HepG2 (cell line): ENCODE data around the gene CSN3. TPM values are rescaled to one million over a fixed set of nuclear protein-coding genes. Genes with fewer than 3 reads are reported as not detected.

Source experiments
- ATAC-seq: fragments of 200-7000 bp; cut with Tn5 transposase; 3 replicates; pipeline ENCODE4 v1.9.1; 2020; ENCODE audit warnings: mild to moderate bottlenecking, moderate library complexity
- BruUV-seq: library from RNA; stranded (reverse); fragments of 400-500 nt; replicated peaks from 2 replicates; lab custom pipeline; 2021; lab: Mats Ljungman, UMichigan
- CTCF ChIA-PET: fragments of 300-600 bp; formaldehyde crosslinking; extraction: SDS; loops from one replicate; lab custom pipeline; 2021; ENCODE audit warnings: low total read pairs, inconsistent platforms, low intra/inter-chr PET ratio; lab: Yijun Ruan, JAX
- POLR2A ChIA-PET: fragments of 350-600 bp; sonication (Branson Sonifier 250); formaldehyde crosslinking; loops from one replicate; lab custom pipeline; 2020; ENCODE audit warnings: antibody characterized with exemption, inconsistent platforms; lab: Yijun Ruan, JAX
- DNase-seq: peaks from one replicate; pipeline ENCODE4 v3.0.0-alpha.2; 2015; ENCODE audit warnings: low spot score
- FAIRE-seq: peaks from 3 replicates; lab custom pipeline; 2011; peaks lifted over from hg19 to GRCh38; lab: Jason Lieb, UNC
- H2AFZ ChIP-seq: one replicate; pipeline ENCODE4 v1.6.1; 2011; ENCODE audit warnings: low read length, inconsistent platforms
- H3K27ac ChIP-seq: fragments of 300-600 bp; 3 replicates; pipeline ENCODE4 v1.8.0; 2011; ENCODE audit warnings: mixed run types, mild to moderate bottlenecking, mixed read lengths, low read length, inconsistent platforms; ENCODE audit not compliant: insufficient read depth; ENCODE audit errors: extremely low read length
- H3K27me3 ChIP-seq, 2 experiments: fragments of 200-600 bp in 1 of 2; 2 replicates in 1 of 2; 3 replicates in 1 of 2; pipeline versions ENCODE4 v1.6.0 to v1.8.0; 2011; ENCODE audit warnings: low read length in 2 of 2, mild to moderate bottlenecking in 2 of 2, moderate library complexity in 2 of 2, inconsistent platforms in 1 of 2; ENCODE audit not compliant: insufficient read depth in 2 of 2, control insufficient read depth in 1 of 2
- H3K36me3 ChIP-seq, 2 experiments: fragments of 200-600 bp in 1 of 2; replicated peaks in 1 of 2; 2 replicates in 1 of 2; 3 replicates in 1 of 2; pipeline versions ENCODE4 v1.5.1 to v1.8.0; 2011; ENCODE audit warnings: low read length in 2 of 2, inconsistent platforms in 1 of 2; ENCODE audit not compliant: insufficient read depth in 2 of 2, control insufficient read depth in 1 of 2
- H3K4me1 ChIP-seq: 2 replicates; pipeline ENCODE4 v1.5.1; 2012; ENCODE audit warnings: low read length, inconsistent platforms; ENCODE audit not compliant: insufficient read depth
- H3K4me2 ChIP-seq: 2 replicates; pipeline ENCODE4 v1.6.0; 2011; ENCODE audit warnings: low read depth, low read length, inconsistent platforms
- H3K4me3 ChIP-seq, 3 experiments: fragments of 200-600 bp in 1 of 3; sonication (generic), shearing (Covaris generic) in 1 of 3; replicated peaks in 1 of 3; 2 replicates each; pipeline ENCODE4 v1.5.1; 2011 to 2016; ENCODE audit warnings: low read length in 3 of 3, inconsistent platforms in 2 of 3, low read depth in 2 of 3, mild to moderate bottlenecking in 2 of 3, control low read depth in 1 of 3, mixed read lengths in 1 of 3; ENCODE audit not compliant: insufficient read depth in 1 of 3
- H3K79me2 ChIP-seq: one replicate; pipeline ENCODE4 v1.6.1; 2011; ENCODE audit warnings: low read length, inconsistent platforms; ENCODE audit not compliant: insufficient read depth
- H3K9ac ChIP-seq: 2 replicates; pipeline ENCODE4 v1.6.0; 2011; ENCODE audit warnings: mild to moderate bottlenecking, low read depth, low read length, inconsistent platforms; ENCODE audit not compliant: insufficient read depth
- H3K9me3 ChIP-seq: 2 replicates; pipeline ENCODE4 v1.5.1; 2012; ENCODE audit warnings: mild to moderate bottlenecking, low read length
- H4K20me1 ChIP-seq: 2 replicates; pipeline ENCODE4 v1.6.0; 2011; ENCODE audit warnings: inconsistent platforms, mild to moderate bottlenecking, low read length, moderate library complexity; ENCODE audit not compliant: insufficient read depth
- CEBPB ChIP-seq: IDR thresholded peaks from 2 replicates; pipeline ENCODE4 v1.6.1; 2011; ENCODE audit warnings: low read depth, low read length, improper control_type of control experiment, borderline replicate concordance
- CEBPG ChIP-seq: IDR thresholded peaks from 2 replicates; pipeline ENCODE4 v1.6.1; 2016
- EP300 ChIP-seq, 3 experiments: sonication (generic) in 1 of 3; formaldehyde crosslinking in 1 of 3; IDR thresholded peaks; 2 replicates each; pipeline versions ENCODE4 v1.5.1 to v1.6.1; 2011 to 2020; ENCODE audit warnings: low read depth in 2 of 3, low read length in 2 of 3, borderline replicate concordance in 1 of 3, improper control_type of control experiment in 1 of 3, mild to moderate bottlenecking in 1 of 3, missing genetic modification reagents in 1 of 3, moderate library complexity in 1 of 3
- GATAD2A ChIP-seq: IDR thresholded peaks from 2 replicates; pipeline ENCODE4 v1.6.1; 2016
- MLLT10 ChIP-seq: sonication (generic); formaldehyde crosslinking; IDR thresholded peaks from 2 replicates; pipeline ENCODE4 v1.4.0; 2020; ENCODE audit warnings: missing genetic modification reagents
- NBN ChIP-seq: fragments of 450-650 bp; conservative IDR thresholded peaks from 2 replicates; pipeline ENCODE4 v1.6.1; 2017
- SOX13 ChIP-seq, 3 experiments: fragments of 450-650 bp in 1 of 3; sonication (generic) in 1 of 3; formaldehyde crosslinking in 1 of 3; IDR thresholded peaks in 2 of 3; conservative IDR thresholded peaks in 1 of 3; 2 replicates each; pipeline versions ENCODE4 v1.5.0 to v1.6.1; 2016 to 2020; ENCODE audit warnings: antibody characterized with exemption in 1 of 3, mild to moderate bottlenecking in 1 of 3, missing compliant biosample characterization in 1 of 3, missing genetic modification reagents in 1 of 3, moderate library complexity in 1 of 3
- TAF15 ChIP-seq: fragments of 200-400 bp; formaldehyde crosslinking; IDR thresholded peaks from one replicate; pipeline ENCODE4 v1.6.1; 2018; ENCODE audit warnings: mild to moderate bottlenecking, low read depth, low read length; ENCODE audit not compliant: poor library complexity, severe bottlenecking
- ZBTB26 ChIP-seq: IDR thresholded peaks from 2 replicates; pipeline ENCODE4 v1.6.1; 2016; ENCODE audit warnings: missing compliant biosample characterization, missing genetic modification reagents, borderline replicate concordance
- ZNF607 ChIP-seq: sonication (generic); formaldehyde crosslinking; IDR thresholded peaks from 2 replicates; pipeline ENCODE4 v1.5.1; 2020; ENCODE audit warnings: missing genetic modification reagents, mild to moderate bottlenecking, borderline replicate concordance
- ZNF615 ChIP-seq: sonication (generic); formaldehyde crosslinking; IDR thresholded peaks from 2 replicates; pipeline ENCODE4 v1.5.0; 2020; ENCODE audit warnings: mild to moderate bottlenecking, missing genetic modification reagents, borderline replicate concordance
- WGBS: methylation state at CpG from one replicate; pipeline ENCODE4 v1.1.6; 2017; ENCODE audit warnings: low lambda C conversion rate; 5-methylcytosine and 5-hydroxymethylcytosine counted together
- in situ Hi-C: cut with HindIII; loops from 2 replicates; pipeline ENCODE4 v1.10.0; 2017; ENCODE audit warnings: low pct_unique_long_range_greater_than_20kb; ENCODE audit not compliant: extremely low pct_ligation_motif_present
- intact Hi-C: fragments of 100-400 bp; cut with micrococcal nuclease; formaldehyde crosslinking; loops from one replicate; pipeline ENCODE4 v1.10.0; 2022; ENCODE audit not compliant: unreplicated experiment
- polyA plus RNA-seq, 8 experiments: library from polyadenylated mRNA; depleted of rRNA in 3 of 8; stranded (reverse) in 7 of 8; unstranded in 1 of 8; fragments of >200 nt; fragmentation: Illumina TruSeq in 4 of 8; extraction: Trizol in 4 of 8; gene quantifications; 2 replicates each; pipeline versions ENCODE4 v1.2.1 to v1.2.3, GENCODE V29; 2011 to 2016; ENCODE audit warnings: low read depth in 4 of 8, missing spikeins in 1 of 8, mixed read lengths in 1 of 8; ENCODE audit not compliant: insufficient read depth in 1 of 8
- total RNA-seq, 5 experiments: library from RNA; depleted of rRNA; stranded (reverse); fragments of >200 nt; fragmentation: Illumina TruSeq; extraction: Trizol; gene quantifications; 2 replicates each; pipeline ENCODE4 v1.2.3, GENCODE V29; 2016; ENCODE audit warnings: low read depth in 1 of 5
- TF ChIP-seq, protein P1 (sequence below): IDR thresholded peaks from 2 replicates; pipeline ENCODE4 v1.4.0; 2020; ENCODE audit warnings: mild to moderate bottlenecking, missing genetic modification reagents
- TF ChIP-seq, protein P2 (sequence below): sonication (generic); formaldehyde crosslinking; IDR thresholded peaks from 2 replicates; pipeline ENCODE4 v1.4.0; 2020; ENCODE audit warnings: missing genetic modification reagents, borderline replicate concordance

The CSN3 gene
- total and polyA plus RNA-seq, 2 of the 13 experiments (the other 11 are each of a cell fraction or from before 2014, with no cell fraction given), result not detected

DNA sequence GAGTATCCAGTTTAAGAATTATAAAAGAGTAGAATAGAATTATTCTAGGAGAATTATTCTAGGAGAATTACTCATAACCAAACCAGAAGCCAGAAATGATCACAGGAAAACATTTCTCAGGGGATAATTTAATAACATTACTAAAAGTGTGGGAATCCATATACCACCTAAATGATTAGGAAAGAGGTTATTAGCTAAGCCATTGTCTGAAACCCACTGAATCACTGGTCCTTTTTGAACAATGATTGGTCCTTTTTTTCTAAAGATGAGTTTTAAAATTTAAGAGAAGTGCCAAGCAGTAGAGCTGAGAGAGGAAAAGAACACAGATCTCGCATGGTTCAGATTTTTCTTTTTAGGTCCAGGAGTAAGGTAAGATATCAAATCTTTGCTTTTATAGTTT is 47.0 kb upstream of the CSN3 start, which contains the start of gene ODAM (continued):
- no peak for TF ChIP-seq TAF15

GRCh38 chr4:70196857-70197256 is 45.5 kb upstream of the CSN3 start:
- peak; percentile 4 for FAIRE-seq
- Histone ChIP-seq H3K4me3 (no peak overlapping the region), H3K79me2 (no peaks in the 10 kb centered on the region), H3K9ac (no peak overlapping the region)
- intact Hi-C loops, result no loop called here
- TF ChIP-seq ZBTB26 (CRISPR knock-in tag), result no peak
- TF ChIP-seq CEBPB, result peak; percentile 68
- no peak for TF ChIP-seq NBN
- TF ChIP-seq, protein P1, sequence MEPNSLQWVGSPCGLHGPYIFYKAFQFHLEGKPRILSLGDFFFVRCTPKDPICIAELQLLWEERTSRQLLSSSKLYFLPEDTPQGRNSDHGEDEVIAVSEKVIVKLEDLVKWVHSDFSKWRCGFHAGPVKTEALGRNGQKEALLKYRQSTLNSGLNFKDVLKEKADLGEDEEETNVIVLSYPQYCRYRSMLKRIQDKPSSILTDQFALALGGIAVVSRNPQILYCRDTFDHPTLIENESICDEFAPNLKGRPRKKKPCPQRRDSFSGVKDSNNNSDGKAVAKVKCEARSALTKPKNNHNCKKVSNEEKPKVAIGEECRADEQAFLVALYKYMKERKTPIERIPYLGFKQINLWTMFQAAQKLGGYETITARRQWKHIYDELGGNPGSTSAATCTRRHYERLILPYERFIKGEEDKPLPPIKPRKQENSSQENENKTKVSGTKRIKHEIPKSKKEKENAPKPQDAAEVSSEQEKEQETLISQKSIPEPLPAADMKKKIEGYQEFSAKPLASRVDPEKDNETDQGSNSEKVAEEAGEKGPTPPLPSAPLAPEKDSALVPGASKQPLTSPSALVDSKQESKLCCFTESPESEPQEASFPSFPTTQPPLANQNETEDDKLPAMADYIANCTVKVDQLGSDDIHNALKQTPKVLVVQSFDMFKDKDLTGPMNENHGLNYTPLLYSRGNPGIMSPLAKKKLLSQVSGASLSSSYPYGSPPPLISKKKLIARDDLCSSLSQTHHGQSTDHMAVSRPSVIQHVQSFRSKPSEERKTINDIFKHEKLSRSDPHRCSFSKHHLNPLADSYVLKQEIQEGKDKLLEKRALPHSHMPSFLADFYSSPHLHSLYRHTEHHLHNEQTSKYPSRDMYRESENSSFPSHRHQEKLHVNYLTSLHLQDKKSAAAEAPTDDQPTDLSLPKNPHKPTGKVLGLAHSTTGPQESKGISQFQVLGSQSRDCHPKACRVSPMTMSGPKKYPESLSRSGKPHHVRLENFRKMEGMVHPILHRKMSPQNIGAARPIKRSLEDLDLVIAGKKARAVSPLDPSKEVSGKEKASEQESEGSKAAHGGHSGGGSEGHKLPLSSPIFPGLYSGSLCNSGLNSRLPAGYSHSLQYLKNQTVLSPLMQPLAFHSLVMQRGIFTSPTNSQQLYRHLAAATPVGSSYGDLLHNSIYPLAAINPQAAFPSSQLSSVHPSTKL, result peak; percentile 33; the same call in 1 of the 2 replicates
- TF ChIP-seq, protein P2, sequence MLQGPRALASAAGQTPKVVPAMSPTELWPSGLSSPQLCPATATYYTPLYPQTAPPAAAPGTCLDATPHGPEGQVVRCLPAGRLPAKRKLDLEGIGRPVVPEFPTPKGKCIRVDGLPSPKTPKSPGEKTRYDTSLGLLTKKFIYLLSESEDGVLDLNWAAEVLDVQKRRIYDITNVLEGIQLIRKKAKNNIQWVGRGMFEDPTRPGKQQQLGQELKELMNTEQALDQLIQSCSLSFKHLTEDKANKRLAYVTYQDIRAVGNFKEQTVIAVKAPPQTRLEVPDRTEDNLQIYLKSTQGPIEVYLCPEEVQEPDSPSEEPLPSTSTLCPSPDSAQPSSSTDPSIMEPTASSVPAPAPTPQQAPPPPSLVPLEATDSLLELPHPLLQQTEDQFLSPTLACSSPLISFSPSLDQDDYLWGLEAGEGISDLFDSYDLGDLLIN, result no peak
- TF ChIP-seq SOX13 (IDR thresholded peaks at IDR 0.05), result no peak
- TF ChIP-seq SOX13 (CRISPR knock-in tag; conservative IDR thresholded peaks at IDR 0.05 in 1 of 2, IDR thresholded peaks at IDR 0.05 in 1 of 2), result peak in 1 of 2 experiments; percentile 46; a peak in 1 of 4 replicates
- TF ChIP-seq ZNF607 (CRISPR knock-in tag), result no peak
- TF ChIP-seq ZNF615 (CRISPR knock-in tag), result no peak
- TF ChIP-seq CEBPG (CRISPR knock-in tag), result peak; percentile 79
- TF ChIP-seq MLLT10 (CRISPR knock-in tag), result no peak
- TF ChIP-seq EP300 (IDR thresholded peaks at IDR 0.05; ENCODE audit: low read depth in 2 of 2, low read length in 2 of 2), result 0 out of 4 replicates have a peak, but pooled peaks of 1 of the 2 experiments have one; percentile 12
- no peak for TF ChIP-seq EP300 (CRISPR knock-in tag; IDR thresholded peaks at IDR 0.05; ENCODE audit: borderline replicate concordance)
- TF ChIP-seq GATAD2A, result 0 out of 2 replicates have a peak, but pooled peaks have one; percentile 35
- TF ChIP-seq, all 625 proteins: peak for 6
- H3K36me3 ChIP-seq, result no peaks in the 10 kb centered on the region
- H3K4me1 ChIP-seq, result peaks cover 81% of the 10 kb centered on the region
- DNase-seq (no peak), ATAC-seq (no peak)
- POLR2A ChIA-PET, result no interaction called here
- 83% methylated on average over 2 of the region's 2 CpGs for WGBS
- no TSS peak for BruUV-seq
- no peak overlapping the region for H2AFZ ChIP-seq
- no peaks in the 10 kb centered on the region for H3K27me3 ChIP-seq
- H3K9me3 ChIP-seq, result peaks cover 1% of the 10 kb centered on the region; the same call in 1 of the 2 replicates
- no peaks in the 10 kb centered on the region for H4K20me1 ChIP-seq
- in situ Hi-C loops, result no loop called here
- H3K4me2 ChIP-seq, result no peak overlapping the region
- CTCF ChIA-PET, result no interaction called here
- H3K27ac ChIP-seq, result peak overlapping the region; percentile 76
